Endodermal cell (in vitro differentiated cells): ENCODE data around the gene PRKCE. TPM values are rescaled to one million over a fixed set of nuclear protein-coding genes. Genes with fewer than 3 reads are reported as not detected.

Experiments used
- DNase-seq: peaks from one replicate; pipeline ENCODE4 v3.0.0-alpha.2; 2017
- H3K27ac ChIP-seq: 2 replicates; pipeline ENCODE4 v1.5.1; 2013; ENCODE audit warnings: mild to moderate bottlenecking, low read depth, low read length, moderate library complexity
- H3K27me3 ChIP-seq: 2 replicates; pipeline ENCODE4 v1.6.1; 2013; ENCODE audit warnings: mild to moderate bottlenecking, low read length, moderate library complexity; ENCODE audit not compliant: insufficient read depth, control insufficient read depth, poor library complexity, severe bottlenecking
- H3K36me3 ChIP-seq: 2 replicates; pipeline ENCODE4 v1.7.0; 2013; ENCODE audit warnings: mild to moderate bottlenecking, low read length, moderate library complexity; ENCODE audit not compliant: control insufficient read depth, insufficient read depth
- H3K4me1 ChIP-seq: one replicate; pipeline ENCODE4 v1.7.0; 2013; ENCODE audit warnings: low read length; ENCODE audit not compliant: control insufficient read depth, insufficient read depth
- H3K4me3 ChIP-seq: 2 replicates; pipeline ENCODE4 v1.5.1; 2013; ENCODE audit warnings: mild to moderate bottlenecking, low read length, moderate library complexity
- H3K9ac ChIP-seq: 2 replicates; pipeline ENCODE4 v1.6.1; 2013; ENCODE audit warnings: mild to moderate bottlenecking, low read length, moderate library complexity; ENCODE audit not compliant: poor library complexity, severe bottlenecking; ENCODE audit errors: extremely low read depth
- H3K9me3 ChIP-seq: 2 replicates; pipeline ENCODE4 v1.6.1; 2013; ENCODE audit warnings: mild to moderate bottlenecking, low read length, moderate library complexity; ENCODE audit not compliant: control insufficient read depth
- H3K27ac Mint-ChIP-seq: 2 replicates; pipeline ENCODE4 v1.8.0; 2020; ENCODE audit warnings: mixed read lengths
- H3K27me3 Mint-ChIP-seq: 2 replicates; pipeline ENCODE4 v1.8.0; 2021; ENCODE audit warnings: mild to moderate bottlenecking, mixed read lengths; ENCODE audit not compliant: insufficient read depth
- H3K36me3 Mint-ChIP-seq: 2 replicates; pipeline ENCODE4 v1.8.0; 2020; ENCODE audit warnings: low read depth, mixed read lengths
- H3K4me1 Mint-ChIP-seq: 2 replicates; pipeline ENCODE4 v1.8.0; 2020; ENCODE audit warnings: mixed read lengths
- H3K4me3 Mint-ChIP-seq: 2 replicates; pipeline ENCODE4 v1.8.0; 2020; ENCODE audit warnings: mild to moderate bottlenecking, moderate library complexity, mixed read lengths
- H3K9me3 Mint-ChIP-seq: 2 replicates; pipeline ENCODE4 v1.8.0; 2020; ENCODE audit warnings: mild to moderate bottlenecking, mixed read lengths
- CTCF ChIP-seq: fragments of 200-600 bp; sonication (generic); conservative IDR thresholded peaks from 2 replicates; pipeline ENCODE4 v1.5.0; 2021; ENCODE audit warnings: antibody characterized with exemption, mild to moderate bottlenecking
- WGBS, 2 experiments: methylation state at CpG; one replicate each; pipeline versions ENCODE4 v1.1.5 to v1.1.7; 2013; ENCODE audit warnings: missing lambda C conversion rate in 2 of 2, mixed read lengths in 1 of 2; ENCODE audit not compliant: insufficient coverage in 1 of 2, insufficient read length in 1 of 2; 5-methylcytosine and 5-hydroxymethylcytosine counted together
- total RNA-seq, 2 donors: library from RNA; stranded (reverse); fragmentation: NEBNext Ultra II Directional in 1 of 2; extraction: Animal tissue kit (Norgen Biotek cat#: 25700) in 1 of 2; gene quantifications; 2 replicates in 1 of 2; 3 replicates in 1 of 2; pipeline ENCODE4 v1.2.1, GENCODE V29; 2021

The PRKCE gene
- total RNA-seq, 2 donors from 2014 or later = 1.4 to 1.7 TPM

GRCh38 chr2:45943219-45944044 is 292.0 kb downstream of the PRKCE start:
- Mint-ChIP-seq H3K27me3 (peaks cover 6% of the 10 kb centered on the region), H3K4me3 (no peak overlapping the region), H3K4me1 (peaks cover 6% of the 10 kb centered on the region), H3K9me3 (no peaks in the 10 kb centered on the region), H3K36me3 (no peaks in the 10 kb centered on the region), H3K27ac (no peak overlapping the region)
- H3K4me3 ChIP-seq = no peak overlapping the region
- peak; percentile 72 for DNase-seq
- H3K9me3 ChIP-seq = no peaks in the 10 kb centered on the region
- H3K27ac ChIP-seq = no peak overlapping the region
- H3K27me3 ChIP-seq = no peaks in the 10 kb centered on the region
- peak; percentile 66 for TF ChIP-seq CTCF
- H3K4me1 ChIP-seq = no peaks in the 10 kb centered on the region
- H3K9ac ChIP-seq = no peak overlapping the region
- no peaks in the 10 kb centered on the region for H3K36me3 ChIP-seq
- WGBS, 2 experiments = 85 to 90% methylated on average over 11 to 14 of the region's 14 CpGs

- no peak for DNase-seq
- Histone ChIP-seq H3K27ac (no peak overlapping the region), H3K9me3 (no peaks in the 10 kb centered on the region), H3K4me3 (no peak overlapping the region), H3K27me3 (no peaks in the 10 kb centered on the region), H3K4me1 (no peaks in the 10 kb centered on the region), H3K36me3 (no peaks in the 10 kb centered on the region), H3K9ac (no peak overlapping the region)
- H3K27ac Mint-ChIP-seq = no peak overlapping the region
- no peaks in the 10 kb centered on the region for H3K4me1 Mint-ChIP-seq
- peaks cover 6% of the 10 kb centered on the region for H3K27me3 Mint-ChIP-seq
- 64 to 78% methylated on average over 4 to 6 of the region's 6 CpGs for WGBS, 2 experiments
- TF ChIP-seq CTCF = no peak
- H3K9me3 Mint-ChIP-seq = no peaks in the 10 kb centered on the region
- no peak overlapping the region for H3K4me3 Mint-ChIP-seq
- no peaks in the 10 kb centered on the region for H3K36me3 Mint-ChIP-seq
Observed at GRCh38 chr2:45944074-45944473, 292.6 kb downstream of the PRKCE start.

GRCh38 chr2:45945302-45945717 is 293.8 kb downstream of the PRKCE start:
- TF ChIP-seq CTCF = no peak
- no peaks in the 10 kb centered on the region for H3K4me1 Mint-ChIP-seq
- no peaks in the 10 kb centered on the region for H3K27me3 ChIP-seq
- peaks cover 6% of the 10 kb centered on the region for H3K27me3 Mint-ChIP-seq
- 89 to 91% methylated on average over 6 to 9 of the region's 9 CpGs for WGBS, 2 experiments
- H3K27ac Mint-ChIP-seq = no peak overlapping the region
- H3K9ac ChIP-seq = no peak overlapping the region
- no peak overlapping the region for H3K27ac ChIP-seq
- no peaks in the 10 kb centered on the region for H3K4me1 ChIP-seq
- no peaks in the 10 kb centered on the region for H3K9me3 Mint-ChIP-seq
- H3K36me3 Mint-ChIP-seq = no peaks in the 10 kb centered on the region
- no peaks in the 10 kb centered on the region for H3K36me3 ChIP-seq
- DNase-seq = no peak
- H3K4me3 Mint-ChIP-seq = no peak overlapping the region
- no peaks in the 10 kb centered on the region for H3K9me3 ChIP-seq
- H3K4me3 ChIP-seq = no peak overlapping the region
